HG03097 (cell line): ENCODE results near the gene DDX27.
"Not testable (repeated sequence)": the region's sequence is repeated elsewhere in the genome, so short reads cannot be mapped to it uniquely, and the experiment has no call there.

ENCODE experiments used
- ATAC-seq: cut with Tn5 transposase; IDR thresholded peaks from one replicate; pipeline ENCODE4 v1.9.1; 2021; ENCODE audit not compliant: unreplicated experiment, low FRiP score

DDX27 gene

GRCh38 chr20:49203746-49204145, 15.5 kb upstream of the DDX27 start:
- no peak for ATAC-seq

- no peak for ATAC-seq
Measured at GRCh38 chr20:49207076-49207475, 12.1 kb upstream of the DDX27 start.

- no peak for ATAC-seq
Measured at GRCh38 chr20:49210101-49210756, 9.0 kb upstream of the DDX27 start.

GRCh38 chr20:49210757-49211110, 8.5 kb upstream of the DDX27 start:
- ATAC-seq, result no peak

GRCh38 chr20:49214571-49214970, 4.6 kb upstream of the DDX27 start:
- no peak for ATAC-seq

GRCh38 chr20:49215232-49215631, 4.0 kb upstream of the DDX27 start:
- ATAC-seq, result no peak

GRCh38 chr20:49216991-49217578, 2.1 kb upstream of the DDX27 start:
- peak; percentile 40 for ATAC-seq

GRCh38 chr20:49218739-49219090, 501 bp upstream of the DDX27 start:
- not testable (repeated sequence) for ATAC-seq

GRCh38 chr20:49219924-49220831, 962 bp downstream of the DDX27 start:
- no peak for ATAC-seq

- no peak for ATAC-seq
Measured at GRCh38 chr20:49225896-49226295, 6.7 kb downstream of the DDX27 start.

GRCh38 chr20:49228676-49229075, 9.5 kb downstream of the DDX27 start:
- no peak for ATAC-seq

GRCh38 chr20:49229381-49229780, 10.2 kb downstream of the DDX27 start:
- ATAC-seq, result no peak

- ATAC-seq, result no peak
Measured at GRCh38 chr20:49230021-49230420, 10.8 kb downstream of the DDX27 start.

- no peak for ATAC-seq
Measured at GRCh38 chr20:49230561-49231133, 11.4 kb downstream of the DDX27 start.

- no peak for ATAC-seq
Measured at GRCh38 chr20:49231471-49231870, 12.3 kb downstream of the DDX27 start.

- ATAC-seq, result no peak
Measured at GRCh38 chr20:49233226-49233625, 14.0 kb downstream of the DDX27 start.

- ATAC-seq, result no peak
Measured at GRCh38 chr20:49234831-49235230, 15.6 kb downstream of the DDX27 start.

GRCh38 chr20:49236301-49236700, 17.1 kb downstream of the DDX27 start:
- no peak for ATAC-seq

GRCh38 chr20:49237531-49237930, 18.3 kb downstream of the DDX27 start:
- ATAC-seq, result no peak

- no peak for ATAC-seq
Measured at GRCh38 chr20:49245921-49246740, 26.9 kb downstream of the DDX27 start.
